Eye (tissue), 1 donor: ENCODE results near the gene PRKCD.

Experiments used
- DNase-seq: peaks from one replicate; pipeline ENCODE4 v3.0.0-alpha.2; 2015

PRKCD gene

GRCh38 chr3:53193466-53194209 is 32.6 kb downstream of the PRKCD start:
- peak; percentile 46 for DNase-seq

GRCh38 chr3:53194210-53195065 is 33.4 kb downstream of the PRKCD start:
- no peak for DNase-seq

- no peak for DNase-seq
These were observed 34.0 kb downstream of the PRKCD start for GRCh38 chr3:53195066-53195450.

- DNase-seq, result peak; percentile 85
These were observed 34.9 kb downstream of the PRKCD start for GRCh38 chr3:53195602-53196574.

GRCh38 chr3:53196575-53197407 is 35.8 kb downstream of the PRKCD start:
- peak; percentile 50 for DNase-seq

GRCh38 chr3:53198256-53198977 is 37.4 kb downstream of the PRKCD start:
- no peak for DNase-seq

- DNase-seq, result no peak
These were observed 38.0 kb downstream of the PRKCD start for GRCh38 chr3:53198996-53199395.

- no peak for DNase-seq
These were observed 38.8 kb downstream of the PRKCD start for GRCh38 chr3:53199834-53200233.

- DNase-seq, result no peak
These were observed 39.8 kb downstream of the PRKCD start for GRCh38 chr3:53200501-53201498.

GRCh38 chr3:53202331-53203015 is 41.5 kb downstream of the PRKCD start:
- DNase-seq, result no peak

GRCh38 chr3:53211706-53212702 is 51.0 kb downstream of the PRKCD start:
- DNase-seq, result no peak

GRCh38 chr3:53213276-53213675 is 52.3 kb downstream of the PRKCD start:
- DNase-seq, result no peak

GRCh38 chr3:53215816-53216215 is 54.8 kb downstream of the PRKCD start:
- no peak for DNase-seq

- no peak for DNase-seq
These were observed 55.7 kb downstream of the PRKCD start for GRCh38 chr3:53216723-53217122.

- no peak for DNase-seq
These were observed 56.2 kb downstream of the PRKCD start for GRCh38 chr3:53217175-53217574.

- no peak for DNase-seq
These were observed 57.1 kb downstream of the PRKCD start for GRCh38 chr3:53218131-53218530.

- DNase-seq, result peak; percentile 92
These were observed 59.0 kb downstream of the PRKCD start for GRCh38 chr3:53219895-53220483.

- no peak for DNase-seq
These were observed 60.3 kb downstream of the PRKCD start for GRCh38 chr3:53221345-53221744.
